Epithelial cell of proximal tubule (primary cell): ENCODE data around the gene COL5A3. TPM values are rescaled to one million over a fixed set of nuclear protein-coding genes. Genes with fewer than 3 reads are reported as not detected.

ENCODE experiments used
- DNase-seq: peaks from one replicate; pipeline ENCODE4 v3.0.0-alpha.2; 2011; ENCODE audit warnings: low read depth
- H3K4me3 ChIP-seq: 2 replicates; pipeline ENCODE4 v1.5.1; 2011; ENCODE audit warnings: low read depth, mild to moderate bottlenecking, low read length
- total RNA-seq: library from RNA; depleted of rRNA; stranded (reverse); fragments of >200 nt; gene quantifications from 2 replicates; pipeline ENCODE4 v1.2.3, GENCODE V29; 2015
- TF ChIP-seq, protein P1 (sequence below): conservative IDR thresholded peaks from 2 replicates; pipeline ENCODE4 v1.5.1; 2012; ENCODE audit warnings: low read depth, mild to moderate bottlenecking, low read length

COL5A3 gene
- total RNA-seq, 1 donor from 2014 or later, result 0.06 TPM

DNA sequence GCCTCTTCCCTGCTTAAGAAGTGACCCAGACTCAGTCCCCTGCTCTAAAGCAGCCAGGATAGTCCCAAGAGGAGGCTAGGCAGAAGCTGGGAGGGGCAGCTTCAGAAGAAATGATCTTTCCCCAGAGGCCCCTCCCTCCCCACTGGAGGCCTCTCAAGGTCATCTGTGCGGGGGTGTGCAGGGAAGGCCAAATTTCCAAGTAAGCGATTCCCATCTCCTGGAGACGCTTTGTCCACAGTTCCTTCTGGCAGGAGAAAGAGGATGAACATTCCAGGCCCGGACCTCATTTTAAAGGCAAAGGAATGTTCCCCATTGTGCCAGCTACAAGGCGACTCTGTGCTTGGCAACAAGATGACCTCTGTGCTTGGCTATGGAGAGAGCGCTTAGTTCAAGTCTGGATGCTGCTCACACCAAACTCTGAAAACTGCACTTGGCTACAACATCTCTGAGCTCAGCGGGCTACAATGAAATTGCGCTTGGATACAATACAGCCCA, 23.5 kb downstream of the COL5A3 start:
- no peak for DNase-seq
- TF ChIP-seq, protein P1, sequence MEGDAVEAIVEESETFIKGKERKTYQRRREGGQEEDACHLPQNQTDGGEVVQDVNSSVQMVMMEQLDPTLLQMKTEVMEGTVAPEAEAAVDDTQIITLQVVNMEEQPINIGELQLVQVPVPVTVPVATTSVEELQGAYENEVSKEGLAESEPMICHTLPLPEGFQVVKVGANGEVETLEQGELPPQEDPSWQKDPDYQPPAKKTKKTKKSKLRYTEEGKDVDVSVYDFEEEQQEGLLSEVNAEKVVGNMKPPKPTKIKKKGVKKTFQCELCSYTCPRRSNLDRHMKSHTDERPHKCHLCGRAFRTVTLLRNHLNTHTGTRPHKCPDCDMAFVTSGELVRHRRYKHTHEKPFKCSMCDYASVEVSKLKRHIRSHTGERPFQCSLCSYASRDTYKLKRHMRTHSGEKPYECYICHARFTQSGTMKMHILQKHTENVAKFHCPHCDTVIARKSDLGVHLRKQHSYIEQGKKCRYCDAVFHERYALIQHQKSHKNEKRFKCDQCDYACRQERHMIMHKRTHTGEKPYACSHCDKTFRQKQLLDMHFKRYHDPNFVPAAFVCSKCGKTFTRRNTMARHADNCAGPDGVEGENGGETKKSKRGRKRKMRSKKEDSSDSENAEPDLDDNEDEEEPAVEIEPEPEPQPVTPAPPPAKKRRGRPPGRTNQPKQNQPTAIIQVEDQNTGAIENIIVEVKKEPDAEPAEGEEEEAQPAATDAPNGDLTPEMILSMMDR, result no peak
- H3K4me3 ChIP-seq, result no peak overlapping the region

DNA sequence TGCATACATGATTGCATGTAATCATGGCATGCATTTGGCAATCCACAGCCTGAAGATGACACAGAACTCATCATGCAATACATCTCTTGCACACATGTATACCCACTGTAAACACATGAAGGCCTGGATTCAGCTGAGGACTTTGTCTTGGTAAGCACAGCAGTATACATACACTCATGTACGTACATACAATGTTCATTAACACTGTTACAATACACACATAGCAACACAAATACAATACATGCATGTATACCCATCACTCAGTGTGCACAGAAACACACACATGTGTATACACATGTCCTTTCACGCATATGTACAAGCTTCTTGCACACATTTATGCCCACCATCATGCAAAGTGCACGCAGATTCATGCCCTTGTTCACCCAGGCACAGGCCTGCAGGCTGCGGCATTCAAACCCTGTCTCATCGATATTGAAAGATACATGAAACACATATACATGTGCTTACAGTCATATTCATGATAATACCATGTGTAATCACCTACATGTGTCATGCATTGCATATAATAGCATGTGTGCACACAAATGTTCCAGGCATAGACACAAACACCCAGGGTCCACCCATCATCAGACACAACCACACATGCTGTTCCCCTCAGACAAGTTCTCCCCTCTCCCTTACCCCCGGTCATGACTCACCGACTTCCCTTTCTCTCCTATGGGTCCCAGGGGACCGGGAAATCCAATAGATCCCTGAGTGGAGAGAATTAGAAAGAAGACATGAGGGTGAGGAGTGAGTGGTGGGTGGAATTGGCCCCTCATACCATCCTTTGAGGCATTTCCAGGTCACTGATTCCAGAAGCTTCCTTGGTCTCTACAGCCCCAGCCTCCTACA, 28.7 kb downstream of the COL5A3 start:
- TF ChIP-seq, protein P1, result no peak
- H3K4me3 ChIP-seq, result no peak overlapping the region
- DNase-seq, result no peak

DNA sequence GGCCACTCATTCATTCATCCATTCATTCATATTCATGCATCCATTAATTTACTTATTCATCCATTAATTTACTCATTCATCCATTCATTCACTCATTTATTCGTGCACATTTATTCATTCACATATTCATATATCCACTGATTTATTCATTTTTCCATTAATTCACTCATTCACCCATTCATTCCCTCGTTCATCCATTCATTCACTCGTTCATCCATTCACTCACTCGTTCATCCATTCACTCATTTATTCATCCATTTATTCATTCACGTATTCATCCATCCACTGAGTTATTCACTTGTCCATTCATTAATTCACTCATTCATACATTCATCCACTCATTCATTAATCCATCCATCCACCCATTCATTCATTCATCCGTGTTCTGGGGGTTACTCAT, 38.2 kb downstream of the COL5A3 start:
- DNase-seq, result no peak
- H3K4me3 ChIP-seq, result no peak overlapping the region
- TF ChIP-seq, protein P1, result no peak

DNA sequence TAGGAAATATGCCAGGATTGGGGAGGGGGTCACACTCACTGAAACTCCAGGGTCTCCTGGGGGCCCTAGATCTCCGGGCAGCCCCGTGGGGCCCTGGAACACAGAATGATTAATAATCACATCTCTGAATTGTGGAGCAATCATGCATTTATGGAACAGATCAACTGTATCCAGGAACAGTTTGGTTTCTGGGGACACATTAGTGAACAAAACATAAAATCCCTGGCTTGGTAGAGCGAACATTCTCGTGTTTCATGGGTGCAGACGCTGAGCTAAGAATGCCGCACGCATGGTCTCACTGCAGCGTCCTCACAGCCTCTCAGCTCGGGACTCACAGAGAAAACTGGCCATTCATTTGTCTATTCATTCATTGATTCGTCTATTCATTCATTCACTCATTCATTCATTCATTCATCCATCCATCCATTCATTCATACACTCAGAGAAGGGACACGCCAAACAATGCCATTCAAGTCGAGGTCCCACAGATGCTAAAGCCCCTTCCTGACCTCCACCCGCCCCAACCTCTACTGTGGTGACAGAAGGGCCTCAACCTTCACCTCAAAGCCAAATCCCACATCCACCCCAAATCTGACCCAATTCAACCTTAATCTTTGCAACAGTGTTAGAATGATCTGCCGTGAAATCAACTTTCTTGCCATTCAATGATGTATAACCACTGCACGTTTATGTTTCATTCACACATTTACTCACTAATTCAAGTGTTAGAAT, 39.0 kb downstream of the COL5A3 start:
- TF ChIP-seq, protein P1, result no peak
- H3K4me3 ChIP-seq, result no peak overlapping the region
- DNase-seq, result no peak

DNA sequence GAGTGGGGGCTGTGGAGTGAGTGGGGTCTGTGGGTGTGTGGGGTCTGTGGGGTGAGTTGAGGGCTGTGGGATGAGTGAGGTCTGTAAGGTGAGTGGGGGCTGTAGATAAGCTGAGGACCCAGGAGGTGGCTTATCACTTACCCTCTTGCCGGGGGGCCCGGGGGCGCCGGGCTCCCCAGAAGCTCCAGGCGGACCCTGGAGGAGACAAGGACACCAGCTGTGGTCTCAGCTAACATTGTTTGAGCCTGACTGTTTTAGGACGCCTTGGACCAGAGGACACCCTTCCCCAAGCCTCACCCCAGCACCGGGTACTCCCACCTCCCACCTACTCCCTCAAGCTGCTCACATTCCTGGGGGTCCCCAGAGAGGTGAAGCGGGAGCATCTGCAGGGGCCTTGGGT, 39.8 kb downstream of the COL5A3 start:
- TF ChIP-seq, protein P1, result no peak
- no peak overlapping the region for H3K4me3 ChIP-seq
- DNase-seq, result no peak

DNA sequence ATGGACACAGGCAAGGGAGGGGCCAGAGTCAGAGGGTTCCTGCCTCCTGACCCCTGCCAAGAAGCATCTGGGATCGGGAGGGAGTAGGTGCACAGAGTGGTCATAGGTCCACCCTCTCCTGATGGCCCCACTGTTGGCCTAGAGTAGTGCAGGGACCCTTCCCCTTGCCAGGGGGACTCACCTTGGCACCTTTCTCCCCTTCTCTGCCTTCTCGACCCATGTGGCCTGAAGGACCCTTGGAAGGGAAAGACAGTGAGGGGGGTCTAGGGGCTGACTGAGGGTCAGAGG, 40.7 kb downstream of the COL5A3 start:
- TF ChIP-seq, protein P1, result no peak
- DNase-seq, result no peak
- no peak overlapping the region for H3K4me3 ChIP-seq
